ENCODE results near the gene PCNX1.

GRCh38 chr14:71011479-71011878 is 104.2 kb downstream of the PCNX1 start:
- TF ChIP-seq ETV6 (IDR thresholded peaks at IDR 0.05; ENCODE audit: borderline replicate concordance in 1 of 2, low read depth in 2 of 2, low read length in 1 of 2) (no peak), ETV6 (CRISPR knock-in tag; IDR thresholded peaks at IDR 0.05; ENCODE audit: borderline replicate concordance) (no peak), ELK1 (CRISPR knock-in tag; IDR thresholded peaks at IDR 0.05) (no peak), ADNP (tag; IDR thresholded peaks at IDR 0.05) (no peak), ZNF644 (tag; IDR thresholded peaks at IDR 0.05; ENCODE audit: low read depth) (no peak), IRF9 (tag; IDR thresholded peaks at IDR 0.05) (no peak), HNRNPH1 (optimal IDR thresholded peaks at IDR 0.05; ENCODE audit: low read depth, low read length) (no peak), CBX1 (IDR thresholded peaks at IDR 0.05; ENCODE audit: low read depth) (no peak), MEIS2 (IDR thresholded peaks at IDR 0.05; ENCODE audit: partially characterized antibody) (no peak), ZZZ3 (IDR thresholded peaks at IDR 0.05) (no peak), SOX6 (IDR thresholded peaks at IDR 0.05) (no peak)
